HUES48 (cell line): Measurements from ENCODE around the gene MUC5AC.
"Not testable (repeated sequence)": the region's sequence is repeated elsewhere in the genome, so short reads cannot be mapped to it uniquely, and the experiment has no call there.

Experiments used
- H3K27ac ChIP-seq: one replicate; pipeline ENCODE4 v1.7.0; 2013; ENCODE audit warnings: low read depth, low read length, inconsistent platforms
- H3K27me3 ChIP-seq: 2 replicates; pipeline ENCODE4 v1.6.1; 2013; ENCODE audit warnings: mild to moderate bottlenecking, low read length; ENCODE audit not compliant: control insufficient read depth, insufficient read depth
- H3K36me3 ChIP-seq: 2 replicates; pipeline ENCODE4 v1.6.1; 2013; ENCODE audit warnings: low read length; ENCODE audit not compliant: control insufficient read depth, insufficient read depth
- H3K4me1 ChIP-seq: 2 replicates; pipeline ENCODE4 v1.6.1; 2013; ENCODE audit warnings: mild to moderate bottlenecking, low read length; ENCODE audit not compliant: control insufficient read depth, insufficient read depth
- H3K4me3 ChIP-seq: 2 replicates; pipeline ENCODE4 v1.5.1; 2013; ENCODE audit warnings: mild to moderate bottlenecking, low read depth, low read length
- H3K9ac ChIP-seq: 2 replicates; pipeline ENCODE4 v1.6.1; 2013; ENCODE audit warnings: mild to moderate bottlenecking, low read depth, low read length, moderate library complexity
- H3K9me3 ChIP-seq: 2 replicates; pipeline ENCODE4 v1.6.1; 2013; ENCODE audit warnings: low read length; ENCODE audit not compliant: control insufficient read depth, insufficient read depth

Gene MUC5AC

GRCh38 chr11:1209371-1210057 lies 51.8 kb downstream of the MUC5AC start:
- H3K9ac ChIP-seq, result no peak overlapping the region
- no peak overlapping the region for H3K4me3 ChIP-seq
- H3K27me3 ChIP-seq, result no peaks in the 10 kb centered on the region
- H3K36me3 ChIP-seq, result no peaks in the 10 kb centered on the region
- H3K4me1 ChIP-seq, result no peaks in the 10 kb centered on the region
- H3K27ac ChIP-seq, result no peak overlapping the region
- peaks cover 8% of the 10 kb centered on the region for H3K9me3 ChIP-seq

GRCh38 chr11:1211838-1212237 lies 54.1 kb downstream of the MUC5AC start:
- Histone ChIP-seq H3K27ac (no peak overlapping the region), H3K27me3 (no peaks in the 10 kb centered on the region), H3K9ac (no peak overlapping the region), H3K36me3 (no peaks in the 10 kb centered on the region), H3K9me3 (peaks cover 8% of the 10 kb centered on the region), H3K4me3 (no peak overlapping the region), H3K4me1 (no peaks in the 10 kb centered on the region)

- H3K27ac ChIP-seq, H3K4me1 ChIP-seq: not testable (repeated sequence)
Observed at GRCh38 chr11:1215826-1216225, 58.1 kb downstream of the MUC5AC start.

DNA sequence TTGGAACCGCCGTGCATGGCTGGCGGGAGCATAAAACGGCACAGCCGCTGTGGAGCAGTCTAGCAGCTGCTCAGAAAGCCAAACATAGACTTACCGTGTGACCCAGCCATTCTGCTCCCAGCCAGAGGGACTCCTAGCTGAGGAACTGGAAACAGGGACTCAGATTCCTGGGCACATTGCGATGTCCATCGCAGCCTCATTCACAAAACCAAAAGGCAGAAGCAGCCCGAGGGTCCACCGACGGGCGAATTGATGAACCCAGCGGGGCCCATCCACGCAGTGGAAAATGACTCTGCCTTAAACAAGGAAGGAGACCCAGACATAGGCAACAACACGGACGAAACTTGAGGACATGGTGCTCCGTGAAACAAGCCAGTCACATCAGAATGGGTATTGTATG lies 59.4 kb downstream of the MUC5AC start:
- H3K9ac ChIP-seq, result no peak overlapping the region
- no peaks in the 10 kb centered on the region for H3K36me3 ChIP-seq
- H3K27ac ChIP-seq, result no peak overlapping the region
- no peak overlapping the region for H3K4me3 ChIP-seq
- H3K4me1 ChIP-seq, result no peaks in the 10 kb centered on the region
- peaks cover under 1% of the 10 kb centered on the region; the same call in 1 of the 2 replicates for H3K9me3 ChIP-seq
- H3K27me3 ChIP-seq, result no peaks in the 10 kb centered on the region

More at GRCh38 chr11:1215826-1216225, 58.1 kb downstream of the MUC5AC start:
- not testable (repeated sequence) for H3K9me3 ChIP-seq, H3K9ac ChIP-seq, H3K4me3 ChIP-seq, H3K27me3 ChIP-seq, H3K36me3 ChIP-seq

DNA sequence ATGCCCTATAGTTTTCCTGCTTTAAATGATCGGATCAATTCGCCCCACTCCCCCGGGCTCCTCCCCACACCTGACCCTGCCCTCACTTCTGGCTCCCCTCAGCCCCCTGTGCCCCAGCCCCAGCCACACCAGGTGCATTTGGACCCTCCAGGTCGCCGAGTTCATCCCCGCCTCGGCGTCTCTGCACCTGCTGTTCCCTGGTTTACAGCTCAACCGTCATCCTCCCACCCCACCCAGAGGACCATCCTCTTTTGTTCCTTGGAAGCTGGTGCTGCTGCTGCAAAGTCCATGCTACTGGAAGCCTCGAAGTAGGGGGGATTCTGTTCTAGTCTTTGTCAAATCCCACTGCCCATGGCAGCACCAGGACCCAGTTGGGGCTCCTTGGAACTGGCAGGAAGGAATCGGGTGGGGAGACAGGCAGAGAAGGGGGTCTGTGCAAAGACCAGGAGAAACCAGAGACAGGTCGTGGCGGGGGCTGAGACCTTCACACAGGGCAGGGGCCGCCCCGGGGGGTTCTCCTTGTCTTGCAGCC lies 60.6 kb downstream of the MUC5AC start:
- Histone ChIP-seq H3K4me1 (no peaks in the 10 kb centered on the region), H3K9ac (no peak overlapping the region), H3K27me3 (no peaks in the 10 kb centered on the region), H3K27ac (no peak overlapping the region), H3K36me3 (no peaks in the 10 kb centered on the region), H3K4me3 (no peak overlapping the region), H3K9me3 (no peaks in the 10 kb centered on the region)

GRCh38 chr11:1218788-1219445 lies 61.2 kb downstream of the MUC5AC start:
- Histone ChIP-seq H3K27ac (no peak overlapping the region), H3K4me1 (no peaks in the 10 kb centered on the region; the same call in 1 of the 2 replicates)

DNA sequence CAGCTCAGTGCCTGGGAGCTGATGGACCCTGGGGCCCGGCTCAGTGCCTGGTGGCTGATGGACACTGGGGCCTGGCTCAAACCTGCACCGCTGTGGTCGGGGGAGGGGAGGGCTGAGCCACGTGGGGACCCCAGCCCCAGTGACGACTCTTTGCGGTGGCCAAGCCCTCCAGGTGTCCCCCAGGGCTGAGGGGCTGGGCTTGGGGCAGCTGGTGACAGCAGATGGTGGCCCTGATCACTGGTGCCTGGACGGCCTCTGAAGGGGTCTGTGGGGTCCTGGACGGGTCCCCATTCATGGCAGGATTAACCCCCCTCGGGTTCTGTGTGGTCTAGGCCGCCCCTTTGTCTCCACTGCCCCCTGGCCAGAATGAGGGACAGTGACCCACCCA lies 61.7 kb downstream of the MUC5AC start:
- Histone ChIP-seq H3K9ac (no peak overlapping the region), H3K9me3 (no peaks in the 10 kb centered on the region), H3K27ac (no peak overlapping the region), H3K27me3 (no peaks in the 10 kb centered on the region), H3K4me3 (no peak overlapping the region), H3K36me3 (no peaks in the 10 kb centered on the region), H3K4me1 (no peaks in the 10 kb centered on the region; the same call in 1 of the 2 replicates)

More at GRCh38 chr11:1218788-1219445, 61.2 kb downstream of the MUC5AC start:
- Histone ChIP-seq H3K9ac (no peak overlapping the region), H3K27me3 (no peaks in the 10 kb centered on the region), H3K9me3 (no peaks in the 10 kb centered on the region), H3K36me3 (no peaks in the 10 kb centered on the region), H3K4me3 (no peak overlapping the region)

- H3K9ac ChIP-seq, result no peak overlapping the region
- H3K27me3 ChIP-seq, result no peaks in the 10 kb centered on the region
- no peaks in the 10 kb centered on the region; the same call in 1 of the 2 replicates for H3K4me1 ChIP-seq
- H3K27ac ChIP-seq, result no peak overlapping the region
- no peak overlapping the region for H3K4me3 ChIP-seq
- no peaks in the 10 kb centered on the region for H3K9me3 ChIP-seq
- H3K36me3 ChIP-seq, result no peaks in the 10 kb centered on the region
Observed at GRCh38 chr11:1219834-1220815, 62.4 kb downstream of the MUC5AC start.

GRCh38 chr11:1220941-1221721 lies 63.4 kb downstream of the MUC5AC start:
- Histone ChIP-seq H3K36me3 (no peaks in the 10 kb centered on the region), H3K4me3 (no peak overlapping the region), H3K27ac (no peak overlapping the region), H3K9me3 (no peaks in the 10 kb centered on the region), H3K4me1 (no peaks in the 10 kb centered on the region; the same call in 1 of the 2 replicates), H3K27me3 (no peaks in the 10 kb centered on the region), H3K9ac (no peak overlapping the region)

GRCh38 chr11:1221848-1222311 lies 64.1 kb downstream of the MUC5AC start:
- H3K4me1 ChIP-seq, result no peaks in the 10 kb centered on the region; the same call in 1 of the 2 replicates
- H3K27me3 ChIP-seq, result no peaks in the 10 kb centered on the region
- no peaks in the 10 kb centered on the region for H3K9me3 ChIP-seq
- no peak overlapping the region for H3K27ac ChIP-seq
- H3K9ac ChIP-seq, result no peak overlapping the region
- H3K36me3 ChIP-seq, result no peaks in the 10 kb centered on the region
- H3K4me3 ChIP-seq, result no peak overlapping the region
